NCI-H2196 (cell line): ENCODE data around the gene CAMK4.
A peak's percentile ranks its signal among the peaks of the same experiment; 100 is the strongest.

Experiments
- DNase-seq: peaks from one replicate; lab custom pipeline; 2025; ENCODE audit not compliant: unreplicated experiment; lab: John Stamatoyannopoulos, UW

CAMK4 gene

GRCh38 chr5:111223787-111224560 lies at the start of gene CAMK4:
Gene CAMK4, plus strand, starts transcription at chr5:111224384. Its CDS starts 100 bp downstream, at chr5:111224484.
- peak; percentile 65 for DNase-seq

DNA sequence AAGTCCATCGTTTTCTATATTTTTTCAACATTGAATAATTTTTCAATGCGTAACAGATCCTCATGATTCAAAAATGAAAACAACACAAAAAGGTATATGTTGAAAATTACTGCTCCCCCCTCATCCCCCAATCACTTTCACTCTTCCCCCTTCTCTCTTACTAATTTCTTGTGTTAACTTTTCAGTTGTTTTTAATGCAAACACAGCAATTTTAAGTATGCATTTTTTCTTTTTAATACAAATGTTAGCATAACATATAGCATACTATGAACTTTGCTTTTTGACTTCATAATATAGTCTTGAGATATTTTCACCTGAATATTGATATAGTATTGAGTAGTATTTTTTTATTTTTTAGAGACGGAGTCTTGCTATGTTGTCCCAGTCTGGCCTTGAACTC lies 41.1 kb upstream of the CAMK4 start:
- DNase-seq, result no peak

DNA sequence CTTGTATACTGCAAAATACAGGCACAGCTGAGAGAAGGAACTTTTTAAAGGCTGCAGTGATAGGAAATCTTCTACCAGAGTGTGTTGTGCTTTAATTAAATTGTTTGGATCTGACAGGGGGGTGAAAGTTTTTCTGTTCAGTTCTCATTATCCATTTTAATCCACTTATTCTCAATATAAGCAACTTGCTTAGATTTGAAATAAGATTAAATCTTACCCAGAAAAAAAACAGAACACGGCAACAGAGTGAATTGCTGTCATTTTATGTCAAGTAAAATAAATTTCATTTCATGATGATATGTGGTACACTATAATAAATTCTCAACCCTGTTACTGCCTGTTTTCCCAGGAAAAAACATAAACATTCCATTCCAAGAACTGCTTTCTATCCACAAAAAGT lies 37.1 kb upstream of the CAMK4 start:
- no peak for DNase-seq

- DNase-seq, result no peak
Measured at GRCh38 chr5:111194053-111194452, 30.1 kb upstream of the CAMK4 start.

DNA sequence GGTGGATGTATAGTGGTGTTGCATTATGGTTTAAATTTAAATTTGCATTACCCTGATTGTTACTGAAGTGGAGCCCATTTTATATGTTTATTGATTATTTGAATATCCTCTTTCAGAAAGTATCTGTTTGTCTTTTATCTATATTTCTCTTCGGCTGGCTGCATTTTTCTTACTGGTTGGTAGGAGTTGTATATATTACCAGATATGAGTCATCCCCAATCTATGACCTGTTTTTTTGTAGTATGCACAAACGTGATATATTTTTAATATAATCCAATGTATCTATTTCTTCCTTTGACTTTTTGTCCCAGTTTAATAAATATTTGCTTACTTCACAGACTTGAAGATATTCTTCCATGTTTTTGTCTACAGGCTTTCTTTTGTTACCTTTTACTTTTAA lies 29.3 kb upstream of the CAMK4 start:
- no peak for DNase-seq

DNA sequence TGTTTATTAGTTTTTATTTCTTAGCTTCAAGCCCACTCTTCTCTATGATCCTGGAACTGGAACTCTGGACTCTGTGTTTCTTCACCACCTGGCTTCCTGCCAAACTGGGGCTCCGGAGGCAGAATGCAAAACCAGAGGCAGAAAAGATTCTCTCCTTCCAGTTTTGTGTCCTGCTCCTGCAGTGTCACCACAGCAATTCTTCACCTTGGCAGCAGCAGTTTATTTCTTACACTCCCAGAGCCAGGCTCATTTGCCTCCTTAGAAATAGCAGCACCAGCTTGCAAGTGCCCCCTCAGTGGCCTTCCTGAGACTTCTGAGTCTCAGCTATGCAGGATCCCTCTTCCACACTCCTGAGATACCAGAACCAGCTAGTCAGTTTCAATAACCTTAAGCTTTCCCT lies 26.7 kb upstream of the CAMK4 start:
- no peak for DNase-seq

DNA sequence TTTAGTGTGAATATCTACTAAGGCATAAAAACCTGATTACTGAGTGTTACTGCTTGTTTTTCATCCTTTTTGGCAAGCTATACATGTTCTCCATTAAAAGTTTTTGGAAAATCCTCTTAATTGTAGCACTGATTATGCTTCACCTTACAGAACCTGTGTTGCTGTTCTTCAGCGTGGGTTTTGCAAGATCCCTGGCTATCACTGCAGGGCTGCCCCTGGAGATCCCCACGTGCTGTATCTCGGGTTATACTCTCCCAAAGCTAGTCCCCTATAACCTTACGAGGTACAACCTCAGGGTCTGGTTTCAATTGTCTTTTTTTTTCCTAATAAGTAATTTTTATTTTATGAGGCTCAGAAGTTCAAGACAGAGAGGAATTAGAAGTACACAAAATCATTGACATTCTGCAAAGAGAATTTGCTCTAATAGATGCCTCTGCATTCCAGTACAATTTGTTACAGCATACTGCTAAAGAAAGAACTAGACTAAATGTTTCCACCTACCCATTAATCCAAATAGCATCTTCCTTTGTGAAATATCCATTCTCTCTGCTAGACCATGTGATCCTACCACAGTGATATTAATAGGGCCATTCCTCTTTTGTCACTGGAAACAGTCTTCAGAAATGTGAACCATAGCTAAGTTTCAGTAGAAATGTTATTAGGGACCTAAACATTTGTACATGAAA lies 25.8 kb upstream of the CAMK4 start:
- DNase-seq, result no peak

DNA sequence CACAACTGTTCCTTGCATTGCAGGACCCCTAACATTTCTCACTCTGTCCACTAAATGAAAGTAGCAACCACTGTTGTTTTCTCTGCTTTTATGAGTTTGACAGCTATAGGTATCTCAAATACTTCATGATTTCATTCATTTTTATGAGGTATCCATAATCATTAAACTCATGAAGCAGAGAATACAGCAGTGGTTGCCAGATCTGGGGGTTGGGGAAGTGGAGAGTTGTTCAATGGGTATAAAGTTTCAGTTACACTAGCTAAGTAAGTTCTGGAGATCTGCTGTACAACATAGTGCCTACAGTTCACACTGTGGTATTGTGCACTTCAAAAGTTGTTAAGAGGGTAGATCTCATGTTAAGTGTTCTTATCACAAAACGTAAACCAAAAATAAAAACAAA lies 23.4 kb upstream of the CAMK4 start:
- DNase-seq, result no peak

DNA sequence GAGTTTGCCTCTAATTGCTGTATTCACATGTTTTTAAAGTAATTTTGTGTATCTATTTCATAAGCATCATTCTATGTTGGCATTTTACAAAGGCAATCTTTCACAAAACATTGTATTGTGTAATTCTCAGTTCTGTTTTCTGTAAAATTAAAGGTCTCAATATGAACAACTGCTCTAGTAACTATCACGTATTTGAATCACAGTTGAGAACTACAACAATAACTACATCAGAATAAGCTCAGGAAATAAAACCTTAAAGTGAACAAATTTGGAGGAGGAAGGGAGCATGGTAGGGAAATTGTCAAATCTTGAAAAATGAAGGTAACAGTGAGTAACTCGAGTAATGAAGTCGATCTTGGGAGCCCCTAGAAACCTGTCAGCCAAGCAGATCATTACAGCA lies 22.5 kb upstream of the CAMK4 start:
- no peak for DNase-seq

- DNase-seq, result no peak
Measured at GRCh38 chr5:111211341-111211740, 12.8 kb upstream of the CAMK4 start.

- DNase-seq, result no peak
Measured at GRCh38 chr5:111214052-111214742, 10.0 kb upstream of the CAMK4 start.

DNA sequence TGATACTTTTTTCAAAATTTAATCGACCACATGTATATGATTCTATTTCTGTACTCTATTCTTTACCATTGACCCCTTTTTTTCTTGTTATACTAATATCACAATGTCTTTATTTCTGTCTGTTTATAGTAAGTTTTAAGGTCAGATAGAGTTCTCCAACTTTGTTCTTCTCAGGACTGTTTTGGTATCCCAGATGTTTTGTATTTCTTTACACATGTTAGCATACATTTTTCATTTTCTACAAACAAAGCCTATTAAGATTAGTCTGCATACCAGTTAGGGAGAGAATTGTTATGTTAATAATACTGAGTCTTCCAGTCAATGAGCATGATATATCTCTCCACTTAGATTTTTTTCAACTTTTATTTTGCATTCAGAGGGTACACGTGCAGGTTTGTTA lies 8.2 kb upstream of the CAMK4 start:
- DNase-seq, result no peak

DNA sequence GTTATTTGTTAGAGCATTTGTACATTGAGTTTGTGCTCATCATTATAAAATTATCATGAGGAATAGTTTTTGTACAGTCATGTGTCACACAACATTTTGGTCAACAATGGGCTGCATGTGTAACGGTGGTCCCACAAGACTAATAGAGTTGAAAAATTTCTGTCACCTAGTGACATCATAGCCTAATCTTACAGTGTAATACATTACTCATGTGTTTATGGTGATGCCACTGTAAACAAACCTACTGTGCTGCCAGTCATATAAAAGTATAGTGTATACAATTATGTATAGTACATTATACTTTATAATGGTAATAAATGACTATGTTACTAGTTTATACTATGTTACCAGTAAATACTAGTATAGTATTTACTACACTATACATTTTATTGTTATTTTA lies 3.0 kb upstream of the CAMK4 start:
- no peak for DNase-seq

DNA sequence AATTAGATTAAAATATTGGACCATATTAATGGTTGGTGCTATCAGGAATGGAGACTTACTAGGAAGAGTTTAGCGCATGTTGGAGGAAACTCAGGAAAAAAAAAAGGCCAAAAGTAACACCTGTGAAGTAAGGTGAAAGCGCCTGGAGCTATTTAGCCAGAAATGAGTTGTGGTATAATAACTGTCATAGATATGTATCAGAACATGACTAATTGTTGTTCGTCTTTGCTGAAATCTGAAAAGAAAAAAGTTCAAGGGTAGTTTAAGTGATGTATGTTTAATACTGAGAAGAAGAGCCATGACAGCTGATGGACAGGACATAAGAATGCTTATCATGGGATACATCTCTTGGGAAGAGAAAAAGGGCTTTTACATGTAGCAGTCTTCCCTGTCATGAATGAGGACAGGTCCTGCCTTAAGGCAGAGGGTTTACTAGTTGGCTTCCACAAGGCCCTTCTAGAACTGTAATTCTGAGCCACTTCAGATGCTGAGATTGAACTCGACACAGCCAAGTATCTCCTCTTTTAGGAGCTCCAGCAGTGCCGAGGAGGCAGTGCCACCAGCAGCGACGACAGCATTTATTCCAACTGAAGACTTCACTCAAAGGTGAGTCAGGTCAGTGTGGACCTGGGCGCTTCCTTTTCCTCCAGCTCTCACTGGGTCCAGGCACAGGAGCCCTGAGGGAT lies 940 bp upstream of the CAMK4 start:
- no peak for DNase-seq

- no peak for DNase-seq
Measured at GRCh38 chr5:111224561-111225345, 569 bp downstream of the CAMK4 start.

GRCh38 chr5:111225926-111226325 lies 1.7 kb downstream of the CAMK4 start:
- DNase-seq, result no peak

GRCh38 chr5:111226556-111226955 lies 2.4 kb downstream of the CAMK4 start:
- no peak for DNase-seq

DNA sequence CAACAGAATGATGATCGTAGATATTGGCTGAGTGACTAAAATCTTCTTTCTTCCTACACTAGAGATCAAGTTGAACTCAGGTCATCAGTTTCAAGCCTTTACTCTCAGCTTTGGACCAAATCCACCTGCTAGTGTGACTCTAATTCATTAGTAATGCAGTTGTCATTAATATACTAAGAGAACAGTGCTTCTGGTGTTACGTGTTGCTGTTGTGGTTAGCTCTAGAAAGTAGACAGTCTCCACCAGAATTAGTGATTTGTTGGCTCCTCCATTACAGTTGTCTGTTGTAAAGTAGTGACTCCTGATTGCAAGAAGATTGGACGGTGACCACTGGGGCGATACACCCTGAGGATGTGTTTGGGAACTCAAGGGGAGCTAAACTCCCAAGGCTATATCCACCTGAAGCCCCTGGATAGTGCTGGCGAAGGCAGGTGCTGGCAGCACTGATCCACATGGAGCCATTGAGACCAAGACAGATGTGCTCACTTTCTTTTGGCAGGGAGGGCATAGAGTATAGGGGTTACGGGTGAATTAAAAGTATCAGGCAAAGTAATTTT lies 3.1 kb downstream of the CAMK4 start:
- DNase-seq, result no peak

- no peak for DNase-seq
Measured at GRCh38 chr5:111227801-111228200, 3.6 kb downstream of the CAMK4 start.

GRCh38 chr5:111228520-111229220 lies 4.5 kb downstream of the CAMK4 start:
- no peak for DNase-seq
